GM21526 (cell line): Measurements from ENCODE around the gene WDR82.

Experiments
- ATAC-seq: cut with Tn5 transposase; IDR thresholded peaks from one replicate; pipeline ENCODE4 v1.9.1; 2021; ENCODE audit warnings: moderate library complexity; ENCODE audit not compliant: unreplicated experiment, low FRiP score

Gene WDR82

DNA sequence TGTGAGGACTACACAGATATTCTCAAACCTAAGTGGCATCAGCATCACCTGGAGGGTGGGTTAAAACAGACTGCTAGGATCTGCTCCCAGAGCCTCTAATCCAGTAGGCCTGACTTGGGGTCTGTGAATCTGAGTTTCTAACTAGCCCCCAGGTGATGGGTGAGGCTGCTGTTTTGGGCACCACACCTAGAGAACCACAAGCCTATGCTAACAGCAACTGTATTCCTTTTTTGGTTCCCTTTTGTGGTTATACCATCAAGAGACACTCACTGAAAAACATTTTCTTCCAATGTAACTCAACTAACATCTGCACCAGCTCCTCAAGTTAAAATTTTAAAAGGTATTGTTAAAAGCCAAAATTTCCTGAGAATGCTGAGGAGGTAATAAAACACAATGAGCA, 16.0 kb downstream of the WDR82 start:
- no peak for ATAC-seq

DNA sequence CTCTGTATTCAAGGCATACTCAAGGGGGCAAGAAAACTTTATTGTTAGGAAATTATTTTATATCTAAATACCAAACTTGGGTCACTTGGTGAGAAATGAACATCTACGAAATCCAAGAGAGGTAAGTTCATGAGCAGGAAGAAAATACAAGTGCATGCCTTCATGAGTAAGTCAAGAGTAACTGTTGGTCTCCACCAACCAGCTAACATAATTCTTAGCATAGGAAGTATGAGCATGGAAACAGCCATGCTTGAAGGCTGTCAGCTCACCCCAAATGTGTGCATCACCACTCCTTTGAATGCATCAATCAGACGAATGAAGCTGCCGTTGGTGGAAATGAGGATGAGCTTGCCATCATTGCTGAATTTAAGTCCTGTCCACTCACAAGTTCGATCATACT, 19.0 kb downstream of the WDR82 start:
- no peak for ATAC-seq

DNA sequence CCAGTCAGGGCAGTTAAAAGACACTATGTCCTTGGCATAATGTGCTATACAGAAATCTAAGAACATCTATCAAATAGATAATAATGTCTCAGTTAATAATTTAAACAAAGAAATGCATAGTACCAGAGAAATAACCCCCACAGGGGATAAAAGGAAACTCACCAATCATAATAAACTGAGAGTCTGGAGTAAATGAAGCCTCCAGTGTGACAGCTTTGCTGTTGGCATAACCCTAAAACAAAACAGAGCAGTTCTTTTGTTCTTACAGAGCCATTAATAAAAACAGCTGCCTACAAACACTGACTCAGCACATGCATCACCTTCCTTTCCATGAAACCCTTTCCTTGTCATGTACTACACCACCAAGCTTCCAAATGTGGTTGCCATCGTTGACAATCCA, 19.4 kb downstream of the WDR82 start:
- ATAC-seq = no peak

DNA sequence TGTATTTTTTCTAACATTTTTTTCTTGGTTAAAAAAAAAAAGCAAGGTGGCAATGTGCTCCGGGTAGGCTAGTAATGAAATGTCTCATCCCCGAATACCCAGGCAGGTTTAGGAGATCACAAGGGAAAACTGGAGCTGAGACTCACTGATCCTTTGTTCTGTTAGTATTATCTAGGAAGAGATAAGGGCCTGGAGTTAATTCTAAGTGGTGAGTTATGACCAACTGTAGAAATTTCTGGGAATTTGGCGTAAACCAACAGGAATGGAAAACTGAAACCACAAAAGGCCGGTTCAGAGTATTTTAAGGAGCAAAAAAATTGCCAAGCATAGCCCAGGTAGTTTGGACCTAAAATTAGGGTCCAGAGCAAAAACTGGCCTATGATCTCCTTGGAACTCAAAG, 20.5 kb downstream of the WDR82 start:
- no peak for ATAC-seq

DNA sequence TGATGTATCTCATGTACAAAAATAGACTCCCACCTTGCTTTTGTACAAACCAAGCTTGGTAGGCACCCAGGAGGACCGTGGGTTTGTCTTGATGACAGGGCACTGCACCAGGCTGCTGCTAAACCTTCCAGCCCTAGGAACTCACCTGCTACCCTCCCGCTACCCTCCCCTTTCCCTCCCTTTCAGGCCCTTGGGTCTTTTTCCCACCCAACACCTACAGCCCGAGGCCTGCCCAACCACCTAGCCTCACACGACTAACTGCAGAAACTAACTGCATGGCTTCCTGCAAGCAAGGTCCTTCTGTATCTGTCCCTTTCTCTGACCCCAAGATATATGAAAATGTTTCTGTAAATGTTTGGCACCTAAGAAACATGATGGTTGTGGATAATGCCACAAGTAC, 21.8 kb downstream of the WDR82 start:
- no peak for ATAC-seq

DNA sequence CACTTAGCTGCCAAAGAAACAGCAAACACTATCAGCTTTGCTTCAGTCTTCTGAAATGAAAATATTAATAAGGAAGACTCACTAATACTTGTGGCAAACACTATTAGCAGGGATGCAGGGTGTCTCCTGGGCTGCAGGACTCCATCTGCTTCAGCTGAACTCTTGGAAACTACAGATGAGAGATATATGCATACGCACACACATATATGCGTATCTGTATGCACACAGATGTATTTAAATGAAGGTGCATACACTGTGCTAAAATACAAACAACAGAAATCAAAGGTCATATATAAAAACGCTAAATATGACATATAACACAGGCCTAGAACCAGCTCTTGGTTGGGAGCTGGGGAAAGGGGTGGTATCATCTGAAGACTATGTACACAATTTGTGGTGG, 22.3 kb downstream of the WDR82 start:
- no peak for ATAC-seq

DNA sequence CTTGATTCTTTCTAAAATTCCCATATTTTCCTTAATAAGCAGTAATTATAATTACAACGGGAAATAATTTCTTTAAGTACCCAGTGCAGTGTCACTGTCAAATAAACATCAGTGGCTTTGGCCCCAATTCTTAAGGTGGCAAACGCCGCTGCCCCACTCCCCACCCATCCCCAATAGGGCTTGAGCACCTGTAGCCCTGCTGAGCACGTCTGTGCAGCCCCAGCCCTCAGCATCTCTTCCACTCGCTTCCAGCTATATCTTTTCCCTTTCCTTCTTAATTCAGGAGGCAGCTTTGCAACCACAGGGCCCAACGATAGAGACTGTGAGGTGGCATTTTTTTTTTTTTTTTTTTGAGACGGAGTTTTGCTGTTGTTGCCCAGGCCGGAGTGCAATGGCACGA, 23.8 kb downstream of the WDR82 start:
- no peak for ATAC-seq

DNA sequence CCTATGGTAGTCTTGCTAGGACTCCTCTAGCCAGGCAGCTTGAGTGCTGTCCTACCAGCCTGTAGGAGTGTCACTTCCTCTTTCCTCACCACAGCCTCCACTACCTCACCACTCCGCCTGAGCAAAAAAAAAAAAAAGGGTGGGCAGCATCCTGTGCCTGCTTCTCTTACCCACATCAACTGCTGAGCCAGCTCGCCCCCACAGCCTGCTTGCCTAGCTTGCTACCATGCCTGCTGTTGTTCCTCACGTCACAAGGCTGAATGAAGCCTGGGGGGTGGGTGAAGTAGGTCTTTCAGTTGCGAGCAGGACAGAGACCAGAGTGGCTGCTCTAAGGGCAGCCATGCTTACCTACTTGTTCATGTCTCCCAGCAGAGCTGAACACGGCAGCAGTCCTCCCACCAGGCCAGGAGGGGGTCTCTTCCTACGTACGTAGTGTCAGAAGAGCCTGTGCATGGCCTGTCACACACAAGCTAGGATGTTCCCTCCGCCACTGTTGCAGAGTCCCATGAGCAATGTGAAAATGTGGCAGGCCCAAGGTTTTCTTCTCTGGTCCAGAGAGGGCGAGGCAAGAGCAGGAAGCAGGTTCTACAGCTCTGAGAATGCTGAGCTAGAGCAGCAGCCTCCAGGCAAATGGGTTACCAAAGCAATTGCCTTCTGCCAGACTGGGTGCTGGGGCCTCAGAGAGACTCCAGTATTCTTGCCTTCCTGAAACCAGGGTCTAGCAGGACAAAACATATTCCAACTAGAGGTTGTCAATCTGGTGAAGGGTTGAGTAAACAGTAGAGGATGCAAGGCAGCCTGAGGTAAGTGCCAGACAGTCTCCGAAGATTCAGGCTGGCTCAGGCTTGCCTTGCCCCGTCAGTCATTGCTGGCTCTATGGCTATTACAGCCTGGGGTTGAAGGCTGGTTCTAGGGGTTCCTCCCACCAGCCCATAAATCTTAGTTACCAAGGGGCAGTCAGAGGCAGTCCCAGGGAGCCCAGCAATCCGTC, 24.8 kb downstream of the WDR82 start:
- peak; percentile 74 for ATAC-seq

DNA sequence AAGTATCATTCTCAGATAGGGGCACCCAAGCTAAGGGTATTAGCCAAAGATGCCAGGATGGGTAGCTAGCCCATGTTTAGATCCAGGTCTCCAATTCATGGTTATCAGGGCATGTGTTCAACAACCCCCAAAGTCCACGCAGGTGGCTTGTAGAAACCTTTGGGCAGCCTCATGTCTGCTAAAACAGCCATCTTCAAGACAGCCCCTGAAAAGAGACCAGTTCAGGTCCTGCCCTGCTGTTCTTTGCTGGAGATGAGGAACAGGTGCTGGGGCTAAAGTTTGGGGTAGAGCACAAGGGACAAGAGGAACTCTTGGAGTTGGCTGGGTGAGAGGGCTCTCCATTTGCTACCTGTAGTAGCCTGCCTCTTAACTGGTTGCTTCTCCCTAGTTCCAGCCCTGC, 28.3 kb downstream of the WDR82 start:
- ATAC-seq = no peak

DNA sequence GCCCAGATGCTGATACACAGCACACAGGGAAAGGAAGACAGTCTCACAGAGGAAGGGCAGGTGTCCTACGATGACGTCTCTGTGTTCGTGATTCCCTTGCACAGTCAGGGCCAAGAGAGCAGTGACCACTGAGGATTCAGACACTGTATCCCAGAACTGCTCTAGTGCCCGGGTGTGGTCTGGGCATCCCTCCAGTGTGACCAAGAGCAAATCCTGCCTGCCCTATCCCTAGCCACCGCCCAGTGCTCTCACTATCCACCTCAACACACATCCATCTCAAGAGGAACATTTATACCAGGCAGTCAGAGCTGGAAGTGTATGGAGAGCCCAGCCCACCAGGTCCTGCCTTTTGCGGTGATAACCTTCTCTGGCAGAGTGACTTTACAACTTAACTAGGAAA, 28.8 kb downstream of the WDR82 start:
- ATAC-seq = no peak

DNA sequence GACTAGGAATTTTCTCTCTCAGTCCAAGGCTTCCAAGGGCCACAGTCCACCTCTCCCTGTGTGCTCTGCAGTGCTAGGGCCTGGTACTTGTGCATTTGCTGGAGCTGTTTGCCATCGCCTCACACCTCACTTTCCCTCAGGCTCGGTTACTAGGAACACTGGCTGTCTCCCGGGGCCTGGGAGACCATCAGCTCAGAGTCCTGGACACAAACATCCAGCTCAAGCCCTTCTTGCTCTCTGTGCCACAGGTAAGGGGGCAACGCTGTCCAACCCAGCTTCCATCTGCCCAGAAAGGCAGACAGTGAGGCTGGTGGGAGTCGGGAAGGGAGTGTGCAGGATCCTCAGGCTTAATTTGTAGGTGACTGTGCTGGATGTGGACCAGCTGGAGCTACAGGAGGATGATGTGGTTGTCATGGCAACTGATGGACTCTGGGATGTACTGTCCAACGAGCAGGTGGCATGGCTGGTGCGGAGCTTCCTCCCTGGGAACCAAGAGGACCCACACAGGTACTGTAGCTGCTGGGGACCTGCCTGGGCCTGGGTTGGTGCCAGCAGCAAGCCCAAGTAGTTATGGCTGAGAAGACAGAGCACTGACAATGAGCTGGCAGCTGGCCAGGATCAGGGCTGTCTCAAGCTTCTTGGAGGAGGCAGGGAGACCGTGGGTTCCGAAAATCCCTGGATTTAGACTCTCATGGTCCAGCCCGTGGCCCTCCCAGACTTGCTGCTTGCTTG, 29.5 kb downstream of the WDR82 start:
- ATAC-seq = no peak

DNA sequence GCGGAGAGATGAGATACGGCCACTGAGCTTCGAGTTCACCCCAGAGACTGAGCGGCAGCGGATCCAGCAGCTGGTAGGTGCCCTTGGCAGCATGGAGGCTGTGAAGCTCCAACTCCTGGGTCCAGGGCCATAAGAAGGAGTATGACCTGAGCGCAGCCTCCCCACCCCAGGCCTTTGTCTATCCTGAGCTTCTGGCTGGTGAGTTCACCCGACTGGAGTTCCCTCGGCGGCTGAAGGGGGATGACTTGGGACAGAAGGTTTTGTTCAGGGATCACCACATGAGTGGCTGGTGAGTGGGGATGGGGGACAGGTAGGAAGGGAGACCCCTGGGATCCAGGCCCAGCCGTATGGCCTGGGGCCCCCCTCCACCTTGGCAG, 30.3 kb downstream of the WDR82 start:
- no peak for ATAC-seq

DNA sequence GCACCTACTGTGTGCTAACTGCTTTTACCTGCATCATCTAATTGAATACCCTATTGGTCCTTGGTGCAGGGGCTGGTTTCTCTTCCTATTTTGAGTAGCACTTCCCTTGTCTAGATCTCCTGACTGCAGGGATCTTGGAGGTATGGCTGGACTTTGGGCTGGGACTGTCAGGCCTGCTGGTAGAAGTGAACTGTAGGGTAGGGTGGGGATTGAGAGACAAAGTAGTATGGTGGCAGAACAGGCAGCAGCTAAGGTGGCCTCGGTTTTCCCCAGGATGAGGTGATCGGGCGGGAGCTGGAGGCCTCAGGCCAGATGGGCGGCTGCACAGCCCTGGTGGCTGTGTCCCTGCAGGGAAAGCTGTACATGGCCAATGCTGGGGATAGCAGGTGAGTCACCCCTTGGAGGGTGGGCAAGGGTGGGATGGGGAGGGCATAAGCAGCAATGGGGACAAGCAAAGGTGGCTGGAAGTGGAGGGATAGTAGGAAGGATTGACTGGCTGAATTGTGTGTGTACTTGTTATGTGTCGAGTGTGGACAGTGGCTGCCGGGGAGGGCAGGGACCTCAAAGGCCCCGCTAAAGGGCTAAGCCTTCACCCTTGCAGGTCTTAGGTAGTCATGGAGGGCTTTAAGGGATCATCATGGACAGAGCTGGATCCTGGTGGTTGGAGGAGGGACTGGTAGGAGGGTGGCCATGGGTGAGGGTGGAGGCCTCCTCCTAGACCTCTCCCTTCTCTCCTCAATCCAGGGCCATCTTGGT, 30.9 kb downstream of the WDR82 start:
- ATAC-seq = no peak

DNA sequence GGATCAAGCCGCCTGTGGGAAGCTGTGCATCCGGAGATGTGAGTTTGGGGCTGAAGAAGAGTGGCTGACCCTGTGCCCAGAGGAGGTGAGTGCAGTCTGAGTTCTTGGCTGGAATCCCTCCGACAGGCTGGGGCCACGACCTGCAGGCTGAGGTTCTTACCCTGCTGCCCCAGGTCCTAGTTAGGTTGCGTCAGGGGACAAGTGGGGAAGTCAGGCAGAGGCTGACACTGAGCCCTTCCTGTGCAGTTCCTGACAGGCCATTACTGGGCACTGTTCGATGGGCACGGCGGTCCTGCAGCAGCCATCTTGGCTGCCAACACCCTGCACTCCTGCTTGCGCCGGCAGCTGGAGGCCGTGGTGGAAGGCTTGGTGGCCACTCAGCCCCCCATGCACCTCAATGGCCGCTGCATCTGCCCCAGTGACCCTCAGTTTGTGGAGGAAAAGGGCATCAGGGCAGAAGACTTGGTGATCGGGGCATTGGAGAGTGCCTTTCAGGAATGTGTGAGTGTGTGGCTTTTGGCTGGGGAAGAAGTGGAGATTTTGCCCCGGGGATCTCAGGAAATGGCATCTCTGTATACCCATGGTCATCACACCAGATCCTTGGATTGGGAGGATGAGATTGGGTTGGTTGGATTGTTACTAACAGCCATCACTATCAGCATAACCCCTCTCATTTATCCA, 31.6 kb downstream of the WDR82 start:
- no peak for ATAC-seq

DNA sequence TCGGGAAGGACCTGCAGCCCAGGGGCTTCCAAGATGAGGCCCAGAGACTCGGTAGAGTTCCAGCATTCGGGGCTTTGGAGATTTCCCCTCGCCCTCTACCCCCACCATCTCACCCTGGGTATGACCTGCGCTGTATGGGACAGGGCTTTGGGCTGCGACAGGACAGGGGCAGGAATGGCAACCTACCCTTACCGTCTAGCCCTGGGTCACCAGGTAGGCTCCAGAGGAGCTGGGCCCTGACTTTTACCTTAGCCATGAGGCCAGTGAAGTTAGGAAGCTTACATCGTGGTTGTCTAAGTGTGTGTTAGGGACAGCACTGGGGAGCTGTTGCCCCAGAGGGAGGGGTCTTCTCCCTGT, 32.2 kb downstream of the WDR82 start:
- ATAC-seq = no peak

DNA sequence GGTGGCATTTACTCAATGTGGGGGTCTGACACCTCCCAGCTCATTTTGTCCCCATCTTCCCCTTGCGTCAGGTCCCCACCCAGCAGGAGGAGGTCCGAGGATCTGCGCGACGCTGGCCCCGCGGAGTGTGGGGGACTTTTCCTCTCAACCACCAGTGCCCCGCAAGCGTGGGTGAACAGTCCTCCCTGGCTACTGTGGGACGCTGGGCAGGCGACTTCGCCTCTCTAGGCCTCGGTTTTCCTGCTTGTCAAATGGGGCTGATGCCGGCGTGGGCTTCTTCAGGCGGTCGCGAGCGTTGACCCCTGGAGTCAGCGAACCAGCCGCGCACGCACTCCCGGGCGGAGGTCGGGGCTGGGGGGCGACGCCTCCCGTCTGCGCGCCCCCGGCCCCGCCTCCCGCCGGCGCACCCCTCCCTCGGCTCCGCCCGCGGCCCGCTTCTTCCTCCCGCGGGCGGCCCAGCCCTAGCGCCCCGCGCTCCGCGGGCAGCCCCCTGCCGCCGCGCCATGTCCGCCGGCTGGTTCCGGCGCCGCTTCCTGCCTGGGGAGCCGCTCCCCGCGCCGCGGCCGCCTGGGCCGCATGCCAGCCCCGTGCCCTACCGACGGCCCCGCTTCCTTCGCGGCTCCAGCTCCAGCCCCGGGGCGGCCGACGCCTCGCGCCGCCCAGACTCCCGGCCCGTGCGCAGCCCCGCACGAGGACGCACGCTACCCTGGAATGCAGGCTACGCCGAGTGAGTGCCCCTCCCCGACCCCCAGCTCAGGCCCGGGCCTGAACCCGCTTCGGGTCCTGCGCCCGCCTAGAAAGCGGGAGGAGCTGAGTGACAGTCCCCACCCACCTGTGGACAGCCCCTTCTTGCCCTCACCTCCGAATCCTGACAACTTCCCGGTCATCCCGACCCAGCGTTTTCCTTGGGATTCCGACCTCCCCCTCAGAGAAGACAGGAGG, 32.9 kb downstream of the WDR82 start, which contains the start of gene PPM1M:
Gene PPM1M (plus strand): TSS at position 438 of the 942 bp plus-strand sequence. CDS start 66 bp downstream, at position 504.
- no peak for ATAC-seq

DNA sequence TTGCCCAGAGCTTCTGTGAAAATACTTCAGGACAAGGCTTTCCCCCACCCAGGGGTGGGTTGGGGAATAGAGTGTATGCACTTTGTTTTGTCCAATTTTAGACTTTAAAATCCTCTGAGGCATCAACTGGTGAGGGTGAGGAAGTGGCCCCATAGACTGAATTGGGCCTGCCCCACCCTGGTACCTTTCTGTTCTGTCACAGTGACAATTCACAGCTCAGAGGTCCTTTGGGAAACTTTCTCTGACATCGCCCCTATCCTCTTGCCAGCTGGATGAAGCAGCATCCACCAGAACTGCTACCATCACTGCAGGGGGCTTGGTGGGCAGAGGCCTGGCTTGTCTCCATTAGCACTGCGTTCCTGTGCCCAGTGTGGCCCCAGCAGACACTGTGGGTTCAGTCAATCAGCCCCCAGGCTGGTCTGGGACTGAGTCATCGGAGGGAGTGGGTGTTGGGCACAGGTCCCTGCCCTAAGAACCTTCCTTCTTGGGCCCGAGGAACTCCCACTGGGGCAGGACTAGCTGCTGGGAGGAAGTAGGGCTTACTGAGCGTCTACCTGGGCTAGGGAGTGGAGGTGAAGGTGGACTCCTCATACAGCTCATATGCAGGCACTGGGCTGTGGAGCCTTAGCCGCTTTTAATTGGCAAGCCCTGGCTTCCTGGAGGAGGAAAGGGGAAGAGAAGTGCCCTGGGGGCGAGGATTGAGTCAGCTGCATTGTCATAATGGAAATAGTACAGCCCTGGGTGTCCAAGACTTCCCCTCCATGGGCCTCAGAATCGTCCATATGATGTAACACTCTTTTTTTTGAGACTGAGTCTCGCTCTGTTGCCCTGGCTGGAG, 34.4 kb downstream of the WDR82 start:
- no peak for ATAC-seq

DNA sequence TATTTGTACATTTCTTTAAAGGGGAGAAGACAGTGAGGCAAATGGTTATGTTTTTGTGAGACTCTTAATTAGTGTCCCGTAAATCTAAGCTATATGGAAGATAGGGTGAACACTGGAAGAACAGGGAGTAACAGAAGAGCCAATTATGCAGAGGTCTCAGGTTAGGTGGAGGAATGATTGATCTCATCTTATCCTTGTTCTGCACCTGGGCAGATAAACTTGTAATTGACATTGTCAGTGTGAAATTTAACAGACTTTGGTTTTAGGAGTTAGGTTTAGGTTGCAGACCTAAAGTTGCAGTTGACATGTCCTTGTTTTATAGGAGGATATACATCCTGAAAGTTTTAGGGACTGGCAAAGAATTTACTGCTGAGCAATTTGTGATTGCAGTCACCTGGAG, 36.4 kb downstream of the WDR82 start:
- ATAC-seq = no peak
